GM18861 (cell line): Measurements from ENCODE around the gene LRRC34.

Experiments used
- ATAC-seq: cut with Tn5 transposase; IDR thresholded peaks from one replicate; pipeline ENCODE4 v1.9.1; 2021; ENCODE audit not compliant: unreplicated experiment

LRRC34 gene

DNA sequence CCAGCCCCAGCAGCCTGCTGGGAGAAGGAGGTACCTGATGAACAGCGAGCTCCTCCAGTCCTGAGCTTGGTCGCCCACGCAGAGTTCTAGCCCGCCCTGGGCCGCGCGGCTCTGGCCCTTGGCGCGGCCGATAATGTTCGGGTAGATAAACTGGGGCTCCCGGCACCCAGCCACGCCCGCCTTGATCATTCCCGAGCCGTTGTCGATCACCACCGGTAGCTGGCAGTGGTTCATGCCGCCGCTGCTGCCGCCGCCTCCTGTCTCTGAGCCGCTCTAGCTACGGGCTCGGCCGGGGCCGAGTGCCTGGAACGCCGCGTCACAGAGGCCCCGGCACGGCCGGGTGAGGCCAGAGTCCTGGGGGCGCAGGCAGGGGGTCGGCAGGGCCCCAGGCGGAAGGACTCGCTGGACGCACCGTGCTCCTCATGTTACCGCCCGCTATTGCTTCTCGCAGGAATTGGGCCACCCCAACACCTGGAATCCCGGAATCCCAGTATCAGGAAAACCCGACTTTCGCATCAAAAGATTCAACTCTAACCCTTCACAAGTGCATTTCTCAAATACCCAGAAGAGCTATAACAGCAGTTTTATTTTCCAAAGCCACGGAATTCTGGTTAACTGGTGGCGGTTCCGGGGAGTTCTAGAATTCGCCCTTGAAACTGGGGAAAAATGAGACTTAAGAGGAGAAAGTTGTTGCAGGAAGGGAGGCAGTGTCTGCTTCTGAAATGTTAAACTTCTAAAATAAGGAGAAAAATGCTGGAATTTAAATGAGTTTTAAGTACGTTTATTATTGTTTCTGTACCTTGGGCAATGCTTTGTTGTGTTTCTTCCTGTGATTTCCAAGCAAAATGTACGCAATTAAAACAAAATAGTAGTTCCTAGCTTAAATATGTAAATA, 43.2 kb downstream of the LRRC34 start, which contains the start of gene ACTRT3:
TSS of gene ACTRT3 (minus strand) at position 275 of the 895 bp plus-strand sequence. CDS start at position 234, 41 bp downstream.
- peak; percentile 20 for ATAC-seq

GRCh38 chr3:169764882-169765612, 47.7 kb downstream of the LRRC34 start, which contains the start of gene TERC:
TERC (minus strand) TSS chr3:169765060.
- peak; percentile 66 for ATAC-seq

GRCh38 chr3:169764312-169764881, 48.3 kb downstream of the LRRC34 start:
- ATAC-seq: peak; percentile 18

DNA sequence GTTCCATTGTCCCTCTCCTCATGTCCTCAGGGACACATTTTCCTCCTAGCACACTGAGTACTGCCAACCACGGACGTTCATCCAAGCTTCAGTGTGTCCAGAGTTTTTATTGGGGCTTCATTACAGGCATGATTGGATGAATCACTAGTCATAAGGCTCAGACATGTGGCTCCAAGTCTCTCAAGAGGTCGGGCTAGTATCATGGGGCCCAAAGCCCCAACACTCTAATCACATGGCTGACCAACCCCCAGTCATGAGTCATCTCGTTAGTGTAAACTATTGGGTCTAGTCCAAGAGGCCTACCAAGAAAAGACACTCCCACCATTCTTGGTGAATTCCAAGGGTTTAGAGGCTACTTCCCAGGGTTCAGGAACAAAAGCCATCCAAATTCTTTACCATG, 52.2 kb downstream of the LRRC34 start:
- ATAC-seq: no peak

GRCh38 chr3:169759256-169759655, 53.4 kb downstream of the LRRC34 start:
- ATAC-seq: peak; percentile 73

DNA sequence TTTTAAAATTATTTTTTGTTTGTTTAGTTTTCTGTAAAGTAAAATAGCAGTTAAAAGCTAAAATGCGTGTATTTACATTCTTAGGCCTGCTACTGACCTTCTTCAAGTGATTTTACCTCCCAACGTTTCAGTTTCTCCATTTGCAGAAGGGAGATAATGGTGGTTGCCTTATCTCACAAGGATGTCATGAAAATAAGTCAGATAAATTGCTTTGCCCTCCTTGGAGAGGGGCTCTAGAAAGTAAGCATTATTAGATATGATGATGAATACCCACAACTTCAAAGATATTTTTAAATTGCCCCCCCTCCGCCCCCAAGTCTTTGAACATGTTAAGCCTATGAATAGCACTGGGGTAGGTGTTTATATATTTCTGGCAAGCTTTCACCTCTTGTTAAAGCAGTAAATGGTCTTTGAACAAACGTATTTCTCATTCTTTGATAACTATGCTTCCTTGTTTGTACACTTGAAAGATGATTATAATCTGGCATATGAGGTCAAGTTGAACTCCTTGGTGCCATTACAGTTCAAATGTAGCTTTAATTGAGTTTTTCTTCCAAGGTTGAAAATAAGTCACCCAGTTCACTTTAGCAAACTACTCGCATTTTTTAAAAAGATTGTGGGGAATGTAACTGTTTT, 54.2 kb downstream of the LRRC34 start:
- no peak for ATAC-seq

DNA sequence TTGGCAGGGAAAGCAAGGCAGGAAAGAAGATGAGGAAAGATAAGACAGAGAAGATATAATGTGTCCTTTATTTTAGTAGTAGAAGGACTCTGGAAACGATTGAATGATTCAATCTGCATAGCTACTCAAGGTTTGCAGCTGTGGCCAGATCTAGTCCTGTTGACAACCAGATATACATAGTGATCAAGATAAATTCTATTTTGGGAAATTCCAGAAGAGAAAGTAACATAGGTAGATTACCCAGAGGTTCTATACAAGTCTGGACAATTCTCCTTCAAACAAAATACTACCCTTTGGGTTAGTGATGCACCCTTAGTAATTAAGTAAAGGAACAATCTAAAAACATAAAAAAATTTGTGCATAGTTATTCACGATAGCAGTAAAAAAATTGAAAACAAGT, 57.2 kb downstream of the LRRC34 start:
- no peak for ATAC-seq

GRCh38 chr3:169754711-169755110, 58.0 kb downstream of the LRRC34 start:
- ATAC-seq: no peak

- no peak for ATAC-seq
These were observed 60.8 kb downstream of the LRRC34 start for GRCh38 chr3:169751875-169752274.

- ATAC-seq: no peak
These were observed 62.0 kb downstream of the LRRC34 start for GRCh38 chr3:169750665-169751064.

DNA sequence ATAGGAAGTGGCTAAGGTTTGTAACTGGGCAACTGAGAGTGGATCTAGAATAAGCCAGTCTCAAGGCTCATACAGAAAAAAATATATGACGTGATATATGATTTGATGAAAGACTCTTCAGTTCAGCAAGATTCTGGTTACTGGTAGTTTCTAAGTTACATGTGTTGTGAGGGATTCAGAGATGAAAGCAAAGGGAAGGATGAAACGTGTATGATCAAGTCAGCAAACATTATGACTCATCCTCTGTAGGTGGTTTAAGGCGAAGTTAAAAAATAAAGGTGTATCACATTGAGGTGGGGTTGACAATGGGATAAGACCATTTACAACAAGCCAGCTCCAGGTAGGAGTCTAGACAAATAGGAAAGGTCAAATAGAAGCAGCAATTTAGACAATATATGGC, 64.0 kb downstream of the LRRC34 start:
- ATAC-seq: no peak

DNA sequence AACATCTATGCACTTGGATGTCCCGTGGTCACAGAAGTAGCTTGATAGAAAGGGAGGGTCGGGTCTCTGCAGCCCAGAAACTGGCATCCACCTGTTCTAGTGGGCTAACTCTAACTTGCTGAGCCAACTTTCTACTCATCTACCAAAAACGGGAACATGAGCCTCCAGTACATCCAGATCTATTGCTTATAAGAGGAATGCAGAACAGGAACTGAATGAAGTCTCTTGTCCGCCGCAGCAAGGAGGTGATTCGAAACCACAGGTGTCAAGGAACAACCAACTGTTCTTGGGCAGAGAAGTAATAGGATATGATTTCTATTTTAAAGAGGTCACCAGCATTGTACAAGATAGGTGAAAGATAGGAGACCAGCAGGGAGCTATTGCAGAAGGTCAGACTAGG, 65.8 kb downstream of the LRRC34 start:
- no peak for ATAC-seq

- peak; percentile 58 for ATAC-seq
These were observed 68.2 kb downstream of the LRRC34 start for GRCh38 chr3:169744366-169745054.
